ENCODE measurements around the gene CYSTM1. TPM values are rescaled to one million over a fixed set of nuclear protein-coding genes. Genes with fewer than 3 reads are reported as not detected.

CYSTM1 gene
- total and polyA plus RNA-seq, 8 donors: 28.4 to 90.4 (median 35.1) TPM

- Histone ChIP-seq H3K4me3 (no peak overlapping the region), H3K9me3 (no peaks in the 10 kb centered on the region), H3K4me1 (peaks cover 10 to 53% of the 10 kb centered on the region in 2 donors), H3K27me3 (no peaks in the 10 kb centered on the region), H3K36me3 (no peaks in the 10 kb centered on the region), H3K27ac (peak overlapping the region in 1 of 2 donors; percentile 1)
- no peak for DNase-seq
- intact Hi-C loops (cut with DNase I): no loop called here
- no peak for TF ChIP-seq CTCF (IDR thresholded peaks at IDR 0.05)
- ATAC-seq: no peak
These were observed 40.3 kb downstream of the CYSTM1 start for GRCh38 chr5:140215276-140215675.

GRCh38 chr5:140216478-140217074 lies 41.6 kb downstream of the CYSTM1 start:
- Histone ChIP-seq H3K36me3 (no peaks in the 10 kb centered on the region), H3K27ac (peak overlapping the region in 1 of 2 donors; percentile 48), H3K27me3 (no peaks in the 10 kb centered on the region), H3K9me3 (no peaks in the 10 kb centered on the region), H3K4me1 (peaks cover 19 to 66% of the 10 kb centered on the region in 2 donors), H3K4me3 (no peak overlapping the region)
- ATAC-seq (peak; percentile 53), DNase-seq (no peak)
- TF ChIP-seq CTCF (IDR thresholded peaks at IDR 0.05): no peak
- intact Hi-C loops (cut with DNase I): no loop called here

- no peak for TF ChIP-seq CTCF (IDR thresholded peaks at IDR 0.05)
- ATAC-seq (peak; percentile 6), DNase-seq (no peak)
- intact Hi-C loops (cut with DNase I): no loop called here
- H3K27ac ChIP-seq: peak overlapping the region in 1 of 2 donors; percentile 37
- no peaks in the 10 kb centered on the region for H3K27me3 ChIP-seq
- no peaks in the 10 kb centered on the region for H3K9me3 ChIP-seq
- H3K4me1 ChIP-seq: peaks cover 19 to 75% of the 10 kb centered on the region in 2 donors
- no peak overlapping the region for H3K4me3 ChIP-seq
- H3K36me3 ChIP-seq: no peaks in the 10 kb centered on the region
These were observed 42.5 kb downstream of the CYSTM1 start for GRCh38 chr5:140217299-140218026.

- ATAC-seq: peak; percentile 44
- intact Hi-C loops (cut with DNase I): no loop called here
- DNase-seq: no peak
- Histone ChIP-seq H3K4me1 (peaks cover 19 to 87% of the 10 kb centered on the region in 2 donors), H3K27ac (peak overlapping the region in 1 of 2 donors; percentile 20), H3K27me3 (no peaks in the 10 kb centered on the region), H3K4me3 (no peak overlapping the region), H3K36me3 (no peaks in the 10 kb centered on the region), H3K9me3 (no peaks in the 10 kb centered on the region)
- TF ChIP-seq CTCF (IDR thresholded peaks at IDR 0.05): no peak
These were observed 44.3 kb downstream of the CYSTM1 start for GRCh38 chr5:140219068-140219991.

Data from left lung (tissue), 10 donors.